Astrocyte (in vitro differentiated cells and primary cell): ENCODE measurements around the gene MS4A10. TPM values are rescaled to one million over a fixed set of nuclear protein-coding genes. Genes with fewer than 3 reads are reported as not detected.

Experiments
- DNase-seq: peaks from one replicate; pipeline ENCODE4 v3.0.0-alpha.2; 2010; ENCODE audit warnings: low read depth
- FAIRE-seq: peaks from 2 replicates; lab custom pipeline; 2011; peaks lifted over from hg19 to GRCh38; lab: Jason Lieb, UNC
- H2AFZ ChIP-seq: 2 replicates; pipeline ENCODE4 v1.6.0; 2012; ENCODE audit warnings: low read depth, low read length, inconsistent platforms
- H3K27ac ChIP-seq: 2 replicates; pipeline ENCODE4 v1.5.1; 2011; ENCODE audit warnings: low read depth, low read length, inconsistent platforms
- H3K27me3 ChIP-seq: 2 replicates; pipeline ENCODE4 v1.6.0; 2011; ENCODE audit warnings: low read length, inconsistent platforms; ENCODE audit not compliant: insufficient read depth
- H3K36me3 ChIP-seq: 2 replicates; pipeline ENCODE4 v1.5.1; 2011; ENCODE audit warnings: low read length, inconsistent platforms; ENCODE audit not compliant: insufficient read depth
- H3K4me1 ChIP-seq: 2 replicates; pipeline ENCODE4 v1.5.1; 2011; ENCODE audit warnings: low read length, inconsistent platforms; ENCODE audit not compliant: insufficient read depth
- H3K4me2 ChIP-seq: 2 replicates; pipeline ENCODE4 v1.6.0; 2012; ENCODE audit warnings: low read length, inconsistent platforms
- H3K4me3 ChIP-seq: 2 replicates; pipeline ENCODE4 v1.5.1; 2011; ENCODE audit warnings: low read depth, mild to moderate bottlenecking, low read length, inconsistent platforms; ENCODE audit not compliant: insufficient read depth
- H3K79me2 ChIP-seq: 2 replicates; pipeline ENCODE4 v1.6.0; 2012; ENCODE audit warnings: mild to moderate bottlenecking, low read length, inconsistent platforms; ENCODE audit not compliant: insufficient read depth
- H3K9ac ChIP-seq: 2 replicates; pipeline ENCODE4 v1.6.0; 2012; ENCODE audit warnings: mild to moderate bottlenecking, low read length, inconsistent platforms
- H3K9me3 ChIP-seq: 2 replicates; pipeline ENCODE4 v1.5.1; 2012; ENCODE audit warnings: low read depth, mild to moderate bottlenecking, low read length, inconsistent platforms; ENCODE audit not compliant: insufficient read depth
- H4K20me1 ChIP-seq: 2 replicates; pipeline ENCODE4 v1.6.0; 2012; ENCODE audit warnings: low read length, inconsistent platforms; ENCODE audit not compliant: insufficient read depth
- H3K27ac Mint-ChIP-seq: one replicate; pipeline ENCODE4 v1.8.0; 2021; ENCODE audit warnings: mild to moderate bottlenecking, mixed read lengths; ENCODE audit not compliant: unreplicated experiment
- H3K27me3 Mint-ChIP-seq: one replicate; pipeline ENCODE4 v1.8.0; 2021; ENCODE audit warnings: low read depth, mixed read lengths; ENCODE audit not compliant: unreplicated experiment
- H3K36me3 Mint-ChIP-seq: one replicate; pipeline ENCODE4 v1.8.0; 2021; ENCODE audit warnings: low read depth, mixed read lengths; ENCODE audit not compliant: unreplicated experiment
- H3K4me1 Mint-ChIP-seq: one replicate; pipeline ENCODE4 v1.8.0; 2021; ENCODE audit warnings: low read depth, mixed read lengths; ENCODE audit not compliant: unreplicated experiment
- H3K4me3 Mint-ChIP-seq: one replicate; pipeline ENCODE4 v1.8.0; 2021; ENCODE audit warnings: mild to moderate bottlenecking, moderate library complexity, mixed read lengths; ENCODE audit not compliant: unreplicated experiment
- H3K9me3 Mint-ChIP-seq: one replicate; pipeline ENCODE4 v1.8.0; 2021; ENCODE audit warnings: mild to moderate bottlenecking, mixed read lengths; ENCODE audit not compliant: unreplicated experiment
- EZH2 ChIP-seq: IDR thresholded peaks from 2 replicates; pipeline ENCODE4 v1.6.1; 2012; ENCODE audit warnings: mild to moderate bottlenecking, low read length, inconsistent platforms; ENCODE audit not compliant: insufficient read depth
- total RNA-seq: library from RNA; stranded (reverse); gene quantifications from 2 replicates; pipeline ENCODE4 v1.2.1, GENCODE V29; 2021
- TF ChIP-seq, protein P1 (sequence below): IDR thresholded peaks from 2 replicates; pipeline ENCODE4 v1.5.1; 2011; ENCODE audit warnings: low read depth, mild to moderate bottlenecking, inconsistent platforms, low read length, moderate library complexity; ENCODE audit not compliant: insufficient read depth

Gene MS4A10
- total RNA-seq, 1 donor from 2014 or later = not detected

DNA sequence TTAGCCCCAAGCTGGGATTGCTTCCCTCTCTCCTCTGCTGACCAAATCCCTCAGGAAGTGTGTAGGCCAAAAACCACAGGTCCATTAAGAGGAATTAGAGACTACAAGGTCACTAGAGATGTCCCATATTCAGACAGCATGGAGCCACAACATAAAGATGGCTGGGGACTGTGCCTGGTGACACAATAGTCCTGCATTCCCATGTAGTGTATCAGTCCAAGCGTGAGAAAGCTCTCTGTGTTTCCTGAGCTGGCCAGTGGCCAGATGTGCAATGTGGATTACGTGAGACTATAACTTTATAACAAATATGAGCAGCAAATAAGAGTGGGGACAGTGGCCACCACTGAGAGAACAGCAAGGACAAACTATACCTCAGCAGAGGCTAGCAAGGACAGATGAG is 7.6 kb upstream of the MS4A10 start:
- peak; percentile 77 for FAIRE-seq
- H3K36me3 ChIP-seq = no peaks in the 10 kb centered on the region
- peak overlapping the region; percentile 28 for H3K9ac ChIP-seq

DNA sequence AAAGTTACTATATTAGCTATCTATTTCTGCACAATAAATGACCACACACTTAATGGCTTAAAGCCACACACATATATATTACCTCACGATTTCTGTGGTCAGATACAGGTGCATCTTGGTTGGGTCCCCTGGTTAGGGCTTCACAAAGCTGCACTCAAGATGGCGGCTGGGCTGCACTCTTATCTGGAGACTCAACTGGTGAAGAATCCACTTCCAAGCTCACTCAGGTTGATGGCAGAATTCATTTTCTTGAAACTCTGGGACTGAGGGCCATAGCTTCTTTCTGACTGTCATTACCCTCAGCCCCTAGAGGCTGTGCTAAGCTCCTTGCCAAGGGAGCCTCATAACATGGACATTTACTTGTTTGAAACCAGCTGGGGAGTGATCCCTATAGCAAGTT is 5.1 kb upstream of the MS4A10 start:
- Mint-ChIP-seq H3K36me3 (no peaks in the 10 kb centered on the region), H3K4me3 (no peak overlapping the region), H3K4me1 (peaks cover 21% of the 10 kb centered on the region), H3K9me3 (no peaks in the 10 kb centered on the region), H3K27ac (no peak overlapping the region), H3K27me3 (peaks cover 3% of the 10 kb centered on the region)
- H3K9ac ChIP-seq = no peak overlapping the region
- H3K27me3 ChIP-seq = peaks cover 6% of the 10 kb centered on the region
- no peak overlapping the region for H3K27ac ChIP-seq
- no peaks in the 10 kb centered on the region for H3K79me2 ChIP-seq
- peaks cover 17% of the 10 kb centered on the region for H3K4me1 ChIP-seq
- FAIRE-seq = no peak
- H4K20me1 ChIP-seq = no peaks in the 10 kb centered on the region
- H3K4me3 ChIP-seq = no peak overlapping the region
- H3K4me2 ChIP-seq = no peak overlapping the region
- DNase-seq = no peak
- H2AFZ ChIP-seq = no peak overlapping the region
- TF ChIP-seq, protein P1, sequence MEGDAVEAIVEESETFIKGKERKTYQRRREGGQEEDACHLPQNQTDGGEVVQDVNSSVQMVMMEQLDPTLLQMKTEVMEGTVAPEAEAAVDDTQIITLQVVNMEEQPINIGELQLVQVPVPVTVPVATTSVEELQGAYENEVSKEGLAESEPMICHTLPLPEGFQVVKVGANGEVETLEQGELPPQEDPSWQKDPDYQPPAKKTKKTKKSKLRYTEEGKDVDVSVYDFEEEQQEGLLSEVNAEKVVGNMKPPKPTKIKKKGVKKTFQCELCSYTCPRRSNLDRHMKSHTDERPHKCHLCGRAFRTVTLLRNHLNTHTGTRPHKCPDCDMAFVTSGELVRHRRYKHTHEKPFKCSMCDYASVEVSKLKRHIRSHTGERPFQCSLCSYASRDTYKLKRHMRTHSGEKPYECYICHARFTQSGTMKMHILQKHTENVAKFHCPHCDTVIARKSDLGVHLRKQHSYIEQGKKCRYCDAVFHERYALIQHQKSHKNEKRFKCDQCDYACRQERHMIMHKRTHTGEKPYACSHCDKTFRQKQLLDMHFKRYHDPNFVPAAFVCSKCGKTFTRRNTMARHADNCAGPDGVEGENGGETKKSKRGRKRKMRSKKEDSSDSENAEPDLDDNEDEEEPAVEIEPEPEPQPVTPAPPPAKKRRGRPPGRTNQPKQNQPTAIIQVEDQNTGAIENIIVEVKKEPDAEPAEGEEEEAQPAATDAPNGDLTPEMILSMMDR = no peak
- TF ChIP-seq EZH2 = no peak
- no peaks in the 10 kb centered on the region for H3K36me3 ChIP-seq
- no peaks in the 10 kb centered on the region for H3K9me3 ChIP-seq

More for the DNA sequence above, 7.6 kb upstream of the MS4A10 start:
- peaks cover 17% of the 10 kb centered on the region for H3K4me1 ChIP-seq
- Mint-ChIP-seq H3K36me3 (no peaks in the 10 kb centered on the region), H3K27ac (peak overlapping the region; percentile 60), H3K9me3 (no peaks in the 10 kb centered on the region), H3K4me1 (peaks cover 19% of the 10 kb centered on the region), H3K27me3 (peaks cover 3% of the 10 kb centered on the region), H3K4me3 (no peak overlapping the region)
- no peaks in the 10 kb centered on the region for H3K9me3 ChIP-seq
- DNase-seq = peak; percentile 57
- no peaks in the 10 kb centered on the region for H4K20me1 ChIP-seq
- H3K79me2 ChIP-seq = no peaks in the 10 kb centered on the region
- peak overlapping the region; percentile 24 for H3K4me2 ChIP-seq
- H3K27me3 ChIP-seq = peaks cover 6% of the 10 kb centered on the region
- H3K27ac ChIP-seq = peak overlapping the region; percentile 43
- no peak overlapping the region for H3K4me3 ChIP-seq
- TF ChIP-seq, protein P1 = no peak
- TF ChIP-seq EZH2 = no peak
- H2AFZ ChIP-seq = peak overlapping the region; percentile 6

DNA sequence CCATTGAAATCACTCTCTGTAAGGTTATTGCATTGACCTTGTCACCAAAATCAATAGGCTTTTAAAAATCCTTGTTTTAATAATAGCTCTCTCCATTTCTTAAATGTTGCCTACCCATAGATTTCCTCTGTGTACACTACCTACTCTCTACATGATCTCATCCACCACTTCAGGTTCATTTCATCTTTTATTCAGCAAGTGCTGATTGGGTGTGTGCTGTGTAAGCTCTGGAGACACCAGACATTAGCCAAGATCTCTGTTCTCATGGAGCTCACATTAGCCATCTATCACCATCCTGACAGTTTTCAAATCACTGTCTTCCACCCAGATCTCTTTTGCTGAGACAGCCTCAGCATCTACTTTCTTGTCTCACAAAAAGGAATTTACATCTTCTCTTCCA is 4.4 kb upstream of the MS4A10 start:
- Histone ChIP-seq H3K4me1 (peaks cover 14% of the 10 kb centered on the region), H3K9me3 (no peaks in the 10 kb centered on the region), H3K36me3 (no peaks in the 10 kb centered on the region), H3K27ac (no peak overlapping the region), H3K9ac (no peak overlapping the region), H4K20me1 (no peaks in the 10 kb centered on the region), H3K27me3 (peaks cover 6% of the 10 kb centered on the region), H3K4me2 (no peak overlapping the region), H2AFZ (no peak overlapping the region), H3K4me3 (no peak overlapping the region), H3K79me2 (no peaks in the 10 kb centered on the region)
- no peak overlapping the region for H3K27ac Mint-ChIP-seq
- peaks cover 17% of the 10 kb centered on the region for H3K4me1 Mint-ChIP-seq
- no peaks in the 10 kb centered on the region for H3K36me3 Mint-ChIP-seq
- no peaks in the 10 kb centered on the region for H3K9me3 Mint-ChIP-seq
- no peaks in the 10 kb centered on the region for H3K27me3 Mint-ChIP-seq
- TF ChIP-seq EZH2 = no peak
- TF ChIP-seq, protein P1 = no peak
- FAIRE-seq (no peak), DNase-seq (no peak)
- H3K4me3 Mint-ChIP-seq = no peak overlapping the region
